ENCODE data around the gene ABHD11.
"Not testable (repeated sequence)": the region's sequence is repeated elsewhere in the genome, so short reads cannot be mapped to it uniquely, and the experiment has no call there.

ABHD11 gene, protein sequence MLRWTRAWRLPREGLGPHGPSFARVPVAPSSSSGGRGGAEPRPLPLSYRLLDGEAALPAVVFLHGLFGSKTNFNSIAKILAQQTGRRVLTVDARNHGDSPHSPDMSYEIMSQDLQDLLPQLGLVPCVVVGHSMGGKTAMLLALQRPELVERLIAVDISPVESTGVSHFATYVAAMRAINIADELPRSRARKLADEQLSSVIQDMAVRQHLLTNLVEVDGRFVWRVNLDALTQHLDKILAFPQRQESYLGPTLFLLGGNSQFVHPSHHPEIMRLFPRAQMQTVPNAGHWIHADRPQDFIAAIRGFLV

GRCh38 chr7:73738612-73739386 lies at the start of gene ABHD11:
ABHD11 (minus strand) TSS chr7:73738802; CDS start chr7:73738770, 32 bp downstream.
- FAIRE-seq = no peak

- not testable (repeated sequence) for FAIRE-seq
Measured at GRCh38 chr7:73787786-73788048, 49.1 kb upstream of the ABHD11 start.

GRCh38 chr7:73786588-73786987 lies 48.0 kb upstream of the ABHD11 start:
- no peak for FAIRE-seq

DNA sequence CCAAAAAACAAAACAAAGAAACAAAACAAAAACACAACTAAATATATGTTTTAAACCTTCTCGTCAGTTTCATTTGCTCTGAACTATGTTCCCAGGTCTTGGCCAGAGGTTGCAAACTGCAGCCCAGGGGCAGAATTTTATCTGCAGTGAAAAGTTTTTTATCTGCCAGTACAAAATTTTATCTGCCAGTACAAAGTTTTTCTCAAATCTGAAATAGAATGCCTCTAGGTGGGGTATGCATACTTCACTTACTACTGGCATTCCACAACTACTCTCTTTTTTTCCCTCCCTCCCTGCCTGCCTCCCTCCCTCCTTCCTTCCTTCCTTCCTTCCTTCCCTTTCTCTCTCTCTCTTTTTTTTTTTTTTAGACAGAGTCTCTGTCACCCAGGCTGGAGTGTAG lies 40.9 kb upstream of the ABHD11 start:
- no peak for FAIRE-seq

DNA sequence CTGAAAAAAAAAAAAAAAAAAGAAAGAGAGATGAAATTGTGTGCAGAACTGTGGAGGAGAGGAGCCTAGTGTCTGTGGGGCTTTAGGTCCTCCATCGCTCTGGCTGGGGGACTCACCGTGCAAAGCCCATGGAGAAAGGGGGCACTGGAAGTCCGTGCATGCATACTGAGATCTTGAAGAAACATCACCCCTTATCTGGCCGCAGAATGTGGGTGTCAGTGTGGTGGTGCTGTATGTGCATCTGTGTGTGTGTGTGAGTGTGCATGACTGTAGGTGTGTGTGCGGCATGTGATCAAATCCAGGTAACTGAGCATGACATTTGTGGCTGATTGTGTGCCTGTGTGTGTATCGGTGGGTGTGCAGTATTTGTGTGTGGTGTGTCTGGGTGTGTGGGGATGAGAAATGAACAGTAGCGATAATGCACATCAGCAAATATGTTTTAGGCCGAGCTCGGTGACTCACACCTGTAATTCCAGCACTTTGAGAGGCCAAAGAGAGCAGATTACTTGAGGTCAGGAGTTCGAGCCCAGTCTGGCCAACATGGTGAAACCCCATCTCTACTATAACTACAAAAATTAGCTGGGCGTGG lies 40.3 kb upstream of the ABHD11 start:
- FAIRE-seq = no peak

DNA sequence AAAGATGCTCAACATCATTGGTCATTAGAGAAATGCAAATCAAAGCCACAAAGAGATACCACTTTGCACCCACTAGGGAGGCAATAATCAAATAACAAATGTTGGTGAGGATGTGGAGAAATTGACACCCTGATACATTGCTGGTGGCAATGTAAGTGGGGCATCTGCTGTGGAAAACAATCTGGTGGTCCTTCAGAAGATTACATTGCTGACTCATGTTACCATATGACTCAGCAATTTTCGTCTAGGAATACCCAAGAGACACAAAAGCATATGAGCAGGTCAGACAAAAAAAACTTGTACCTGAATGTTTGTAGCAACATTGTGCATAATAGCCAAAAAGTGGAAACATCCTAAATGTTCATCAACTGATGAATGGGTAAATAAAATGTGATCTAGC lies 36.3 kb upstream of the ABHD11 start:
- no peak for FAIRE-seq

DNA sequence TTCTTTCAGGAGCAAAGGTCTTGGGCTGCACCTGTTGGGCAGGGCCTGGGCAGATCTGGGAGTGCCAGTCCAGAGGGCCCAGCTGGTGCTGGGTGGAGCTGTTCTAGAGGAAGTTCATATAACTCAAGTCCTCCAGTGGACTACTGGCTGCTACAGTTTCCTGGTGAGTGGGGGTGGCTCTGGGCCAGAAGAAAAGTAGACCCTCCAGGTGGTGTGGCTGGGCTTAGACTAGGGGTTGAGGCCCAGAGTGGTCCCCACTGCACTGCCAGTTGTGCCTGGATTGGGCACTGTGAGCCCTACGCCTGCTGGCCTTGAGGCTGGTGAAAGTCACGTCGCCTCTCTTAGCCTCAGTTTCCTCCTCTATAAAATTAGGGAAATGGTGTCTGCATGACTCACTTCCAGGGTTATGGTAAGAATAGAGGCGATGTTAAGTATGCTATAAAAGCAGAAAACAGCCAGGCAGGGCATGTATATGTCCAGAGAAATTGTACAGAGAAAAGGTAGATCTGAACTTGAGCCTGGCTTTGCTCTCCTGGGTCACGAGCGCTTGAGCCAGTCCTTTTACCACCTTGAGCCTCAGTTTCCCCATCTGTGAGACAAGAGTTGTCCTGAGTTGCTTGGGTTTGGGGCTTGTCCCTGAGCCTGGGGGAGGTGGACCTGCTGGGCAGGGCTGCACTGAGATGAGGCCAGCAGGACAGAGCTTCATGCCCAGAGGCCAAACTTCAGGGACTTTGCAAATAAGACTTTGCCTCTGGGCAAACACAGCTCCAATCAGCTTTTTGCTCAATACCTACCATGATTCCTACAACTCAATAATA lies 35.3 kb upstream of the ABHD11 start:
- no peak for FAIRE-seq

- FAIRE-seq = no peak
Measured at GRCh38 chr7:73770860-73771670, 32.5 kb upstream of the ABHD11 start.

DNA sequence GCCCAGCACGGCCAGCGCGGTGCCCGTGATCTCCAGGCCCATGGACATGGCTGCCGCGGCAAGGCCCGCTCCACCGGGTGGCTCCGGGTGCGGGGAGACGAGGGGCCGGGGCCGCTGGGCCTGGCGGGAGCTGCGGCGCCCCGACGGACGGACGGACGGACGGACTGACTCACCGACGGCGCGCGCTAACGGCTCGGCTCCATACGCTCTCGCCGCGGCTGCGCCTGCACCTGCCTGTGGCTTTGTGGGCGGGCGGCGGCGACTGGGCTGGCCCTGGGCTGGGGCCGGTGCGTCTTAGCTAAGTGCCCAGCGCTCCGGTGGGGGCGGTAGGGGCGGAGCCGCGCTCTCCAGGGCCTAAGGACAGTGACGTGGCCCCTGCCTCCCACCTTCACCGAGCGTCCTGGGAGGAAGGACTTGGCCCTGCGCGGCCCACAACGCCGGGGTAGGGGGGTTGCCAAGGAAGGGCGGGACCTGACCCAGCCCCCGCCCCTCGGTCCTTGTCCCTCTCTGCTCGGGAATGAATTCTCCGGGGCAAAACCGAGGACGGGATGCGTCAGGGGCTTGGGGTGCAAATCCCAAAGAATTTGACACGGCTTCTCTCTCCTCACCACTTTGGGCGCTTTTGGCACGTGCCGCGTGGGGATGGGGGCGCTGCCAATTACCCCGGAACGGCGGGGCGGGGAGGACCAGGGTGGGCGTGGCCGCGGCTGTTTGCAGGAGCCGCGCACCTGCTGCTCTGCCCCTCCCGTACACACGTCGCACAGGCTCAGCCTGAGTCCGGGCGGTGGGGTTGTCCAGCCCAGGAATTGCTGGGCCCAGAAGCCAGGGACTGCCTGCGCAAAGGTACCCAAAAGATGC lies 31.6 kb upstream of the ABHD11 start, which contains the start of gene CLDN3:
Gene CLDN3, minus strand, starts transcription at position 269 of the 858 bp plus-strand sequence. Its CDS starts 221 bp downstream, at position 48.
- FAIRE-seq = no peak

GRCh38 chr7:73769481-73770001 lies 30.9 kb upstream of the ABHD11 start:
- FAIRE-seq = no peak

DNA sequence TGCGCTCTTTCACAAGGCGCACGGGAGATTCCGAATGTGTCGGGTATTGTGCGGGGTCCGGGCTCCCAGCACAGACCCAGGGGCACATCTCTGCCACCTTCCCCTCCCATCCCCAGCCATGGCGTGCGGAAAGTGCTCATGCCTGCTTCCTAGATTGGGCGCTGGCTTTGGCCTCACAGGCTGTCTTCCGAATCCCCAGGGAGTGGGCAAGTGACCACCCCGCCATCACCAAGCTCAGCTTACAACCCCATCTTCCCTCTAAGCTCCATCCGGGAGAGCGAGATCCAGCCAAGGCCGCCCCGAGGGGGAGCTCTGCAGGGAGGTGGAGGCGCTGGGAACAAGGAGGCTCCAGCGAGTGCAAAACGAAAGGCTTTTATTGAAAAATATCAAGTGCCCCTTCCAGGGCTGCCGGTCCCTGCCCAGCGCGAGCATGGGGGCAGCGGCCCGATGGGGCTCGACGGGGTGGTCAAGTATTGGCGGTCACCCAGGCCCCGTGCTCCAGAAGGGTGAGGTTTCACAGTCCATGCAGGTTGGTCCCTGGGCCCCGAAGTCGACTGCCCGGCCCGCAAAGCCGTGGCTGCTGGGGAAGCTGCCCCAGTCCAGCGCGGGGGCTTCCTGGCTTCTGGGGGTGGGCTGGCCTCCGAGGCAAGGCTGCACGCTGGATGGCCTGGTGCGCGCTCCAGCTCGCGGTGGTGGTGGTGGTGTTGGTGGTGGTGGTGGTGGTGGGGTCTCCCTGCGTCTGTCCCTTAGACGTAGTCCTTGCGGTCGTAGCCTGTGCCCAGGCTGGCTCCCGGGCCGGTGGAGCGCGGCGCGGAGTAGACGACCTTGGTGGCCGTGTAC lies 30.3 kb upstream of the ABHD11 start:
- FAIRE-seq = no peak

DNA sequence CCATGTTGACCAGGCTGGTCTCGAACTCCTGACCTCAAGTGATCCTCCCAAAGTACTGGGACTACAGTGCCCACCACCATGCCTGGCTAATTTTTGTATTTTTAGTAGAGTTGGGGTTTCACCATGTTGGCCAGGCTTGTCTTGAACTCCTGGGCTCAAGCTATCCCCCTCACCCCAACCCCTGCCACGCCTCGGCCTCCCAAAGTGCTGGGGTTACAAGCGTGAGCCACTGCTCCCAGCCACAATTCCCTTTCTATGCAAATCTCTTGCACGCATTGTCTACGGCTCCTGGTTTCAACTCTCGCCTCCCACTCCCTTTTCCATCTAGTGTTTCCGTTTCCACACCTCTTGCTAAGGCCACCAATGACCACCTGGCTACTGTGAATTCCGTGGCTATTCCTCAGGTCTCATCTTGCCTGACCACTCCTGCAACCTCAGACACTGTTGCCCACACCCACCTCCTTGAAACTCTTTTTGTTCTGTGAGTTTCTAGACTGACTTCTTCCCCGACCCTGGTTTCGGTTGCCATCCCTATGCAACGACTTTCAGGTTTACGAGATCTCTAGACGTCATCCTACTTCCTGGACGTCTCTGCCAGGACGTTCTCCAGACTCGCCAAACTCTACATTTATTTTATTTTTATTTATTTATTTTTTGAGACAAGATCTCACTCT lies 28.1 kb upstream of the ABHD11 start:
- no peak for FAIRE-seq

- no peak for FAIRE-seq
Measured at GRCh38 chr7:73762659-73762999, 24.0 kb upstream of the ABHD11 start.

GRCh38 chr7:73761854-73762658 lies 23.5 kb upstream of the ABHD11 start:
- no peak for FAIRE-seq

GRCh38 chr7:73758581-73759138 lies 20.1 kb upstream of the ABHD11 start:
- no peak for FAIRE-seq

- no peak for FAIRE-seq
Measured at GRCh38 chr7:73749931-73750776, 11.6 kb upstream of the ABHD11 start.

- FAIRE-seq = no peak
Measured at GRCh38 chr7:73746378-73746777, 7.8 kb upstream of the ABHD11 start.

Data from islet of Langerhans (tissue), 1 donor.